WTC11 (cell line): ENCODE results near the gene TCEA2. TPM values are rescaled to one million over a fixed set of nuclear protein-coding genes. Genes with fewer than 3 reads are reported as not detected.

Experiments used
- ATAC-seq: fragments of 200-7000 bp; cut with Tn5 transposase; 2 replicates; pipeline ENCODE4 v1.10.0; 2021; ENCODE audit warnings: mild to moderate bottlenecking, moderate library complexity
- CTCF ChIA-PET: fragments of 300-600 bp; sonication (Branson Sonifier 250); formaldehyde crosslinking; loops from one replicate; lab custom pipeline; 2021; ENCODE audit warnings: antibody characterized with exemption; lab: Charles Lee
- POLR2A ChIA-PET: fragments of 350-600 bp; sonication (Branson Sonifier 250); formaldehyde crosslinking; loops from one replicate; lab custom pipeline; 2021; ENCODE audit warnings: antibody characterized with exemption; lab: Charles Lee
- DNase-seq: peaks from one replicate; pipeline ENCODE4 v3.0.0; 2021; ENCODE audit warnings: low spot score
- H3K27ac Mint-ChIP-seq: 2 replicates; pipeline ENCODE4 v1.8.0; 2021; ENCODE audit warnings: mixed read lengths
- H3K27me3 Mint-ChIP-seq: 2 replicates; pipeline ENCODE4 v1.8.0; 2021; ENCODE audit warnings: low read depth, mild to moderate bottlenecking, moderate library complexity, mixed read lengths
- H3K36me3 Mint-ChIP-seq: 2 replicates; pipeline ENCODE4 v1.8.0; 2021; ENCODE audit warnings: mixed read lengths
- H3K4me1 Mint-ChIP-seq: 2 replicates; pipeline ENCODE4 v1.8.0; 2022; ENCODE audit warnings: mixed read lengths
- H3K4me3 Mint-ChIP-seq: 2 replicates; pipeline ENCODE4 v1.8.0; 2021; ENCODE audit warnings: mild to moderate bottlenecking, moderate library complexity, mixed read lengths
- H3K9me3 Mint-ChIP-seq: 2 replicates; pipeline ENCODE4 v1.8.0; 2021; ENCODE audit warnings: mixed read lengths
- AFF4 ChIP-seq: sonication (generic); formaldehyde crosslinking; IDR thresholded peaks from 2 replicates; pipeline ENCODE4 v1.8.1; 2023; ENCODE audit warnings: mild to moderate bottlenecking, missing genetic modification reagents, borderline replicate concordance
- CBFB ChIP-seq: sonication (generic); formaldehyde crosslinking; IDR thresholded peaks from 2 replicates; pipeline ENCODE4 v1.8.1; 2022; ENCODE audit warnings: mild to moderate bottlenecking, low read depth, missing genetic modification reagents
- ETV6 ChIP-seq: sonication (generic); formaldehyde crosslinking; IDR thresholded peaks from 2 replicates; pipeline ENCODE4 v1.8.1; 2022; ENCODE audit warnings: mild to moderate bottlenecking, missing genetic modification reagents
- FOXJ3 ChIP-seq: sonication (generic); formaldehyde crosslinking; IDR thresholded peaks from 2 replicates; pipeline ENCODE4 v1.9.0; 2021; ENCODE audit warnings: missing genetic modification reagents, mild to moderate bottlenecking, borderline replicate concordance
- GRHL2 ChIP-seq: fragments of 250-450 bp; sonication (Bioruptor Pico); IDR thresholded peaks from 2 replicates; pipeline ENCODE4 v1.8.0; 2022; ENCODE audit warnings: mild to moderate bottlenecking, moderate library complexity; ENCODE audit not compliant: insufficient replicate concordance, severe bottlenecking
- JAZF1 ChIP-seq: fragments of 250-450 bp; sonication (Bioruptor Pico); IDR thresholded peaks from 2 replicates; pipeline ENCODE4 v1.9.0; 2021; ENCODE audit warnings: moderate library complexity, mild to moderate bottlenecking, inconsistent platforms
- JUN ChIP-seq: sonication (generic); formaldehyde crosslinking; IDR thresholded peaks from 2 replicates; pipeline ENCODE4 v1.8.0; 2023; ENCODE audit warnings: mild to moderate bottlenecking, missing genetic modification reagents
- MAX ChIP-seq: sonication (generic); formaldehyde crosslinking; IDR thresholded peaks from 2 replicates; pipeline ENCODE4 v1.8.0; 2022; ENCODE audit warnings: mild to moderate bottlenecking, missing genetic modification reagents
- NFE2L1 ChIP-seq: sonication (generic); formaldehyde crosslinking; IDR thresholded peaks from 2 replicates; pipeline ENCODE4 v1.8.1; 2023; ENCODE audit warnings: missing genetic modification reagents
- OVOL2 ChIP-seq: fragments of 250-450 bp; sonication (Bioruptor Pico); IDR thresholded peaks from 2 replicates; pipeline ENCODE4 v1.9.0; 2021; ENCODE audit warnings: mild to moderate bottlenecking, borderline replicate concordance
- ZNF121 ChIP-seq: sonication (generic); formaldehyde crosslinking; IDR thresholded peaks from 2 replicates; pipeline ENCODE4 v1.8.0; 2023; ENCODE audit warnings: missing genetic modification reagents
- ZNF219 ChIP-seq: sonication (generic); formaldehyde crosslinking; IDR thresholded peaks from 2 replicates; pipeline ENCODE4 v1.8.0; 2023; ENCODE audit warnings: missing genetic modification reagents, mild to moderate bottlenecking, borderline replicate concordance
- ZNF263 ChIP-seq: sonication (generic); formaldehyde crosslinking; IDR thresholded peaks from 2 replicates; pipeline ENCODE4 v1.8.1; 2022; ENCODE audit warnings: low read depth, mild to moderate bottlenecking, moderate library complexity, missing genetic modification reagents
- ZNF396 ChIP-seq: fragments of 250-450 bp; sonication (Bioruptor Pico); IDR thresholded peaks from 2 replicates; pipeline ENCODE4 v1.8.0; 2021; ENCODE audit warnings: mild to moderate bottlenecking, moderate library complexity, borderline replicate concordance
- total RNA-seq: library from RNA; stranded (reverse); gene quantifications from 3 replicates; pipeline ENCODE4 v1.2.3, GENCODE V29; 2021
- TF ChIP-seq, protein P1 (sequence below): fragments of 250-450 bp; sonication (Bioruptor Pico); IDR thresholded peaks from 2 replicates; pipeline ENCODE4 v1.9.0; 2021; ENCODE audit warnings: mild to moderate bottlenecking, borderline replicate concordance

Gene TCEA2
- total RNA-seq, 1 experiment from 2014 or later = 55.8 TPM

- no peak for DNase-seq
- Mint-ChIP-seq H3K27ac (no peak overlapping the region; the same call in none of the 2 replicates), H3K9me3 (no peaks in the 10 kb centered on the region), H3K27me3 (no peaks in the 10 kb centered on the region), H3K4me1 (no peaks in the 10 kb centered on the region), H3K4me3 (no peak overlapping the region), H3K36me3 (no peaks in the 10 kb centered on the region)
- ChIA-PET CTCF (interaction anchor here (0.6 to 5.9 kb wide), 3 partner anchors 11 to 49 kb away, joined by 4 to 30 read pairs (median 4); no protein-coding TSS in a partner anchor), POLR2A (no interaction called here)
- ATAC-seq = no peak
- no peak for TF ChIP-seq NFE2L1 (CRISPR knock-in tag)
- TF ChIP-seq ZNF396 (CRISPR knock-in tag) = no peak
Observed at GRCh38 chr20:64113444-64113775, 50.4 kb downstream of the TCEA2 start.

- Mint-ChIP-seq H3K4me3 (no peak overlapping the region), H3K9me3 (no peaks in the 10 kb centered on the region), H3K27me3 (no peaks in the 10 kb centered on the region), H3K4me1 (no peaks in the 10 kb centered on the region), H3K27ac (peak overlapping the region; percentile 53; the same call in 1 of the 2 replicates), H3K36me3 (no peaks in the 10 kb centered on the region)
- TF ChIP-seq ZNF219 (no peak), JUN (no peak), CBFB (no peak), FOXJ3 (CRISPR knock-in tag) (no peak), ETV6 (CRISPR knock-in tag) (no peak), GRHL2 (no peak), OVOL2 (CRISPR knock-in tag) (no peak), ZNF396 (CRISPR knock-in tag) (no peak)
- TF ChIP-seq, protein P1, sequence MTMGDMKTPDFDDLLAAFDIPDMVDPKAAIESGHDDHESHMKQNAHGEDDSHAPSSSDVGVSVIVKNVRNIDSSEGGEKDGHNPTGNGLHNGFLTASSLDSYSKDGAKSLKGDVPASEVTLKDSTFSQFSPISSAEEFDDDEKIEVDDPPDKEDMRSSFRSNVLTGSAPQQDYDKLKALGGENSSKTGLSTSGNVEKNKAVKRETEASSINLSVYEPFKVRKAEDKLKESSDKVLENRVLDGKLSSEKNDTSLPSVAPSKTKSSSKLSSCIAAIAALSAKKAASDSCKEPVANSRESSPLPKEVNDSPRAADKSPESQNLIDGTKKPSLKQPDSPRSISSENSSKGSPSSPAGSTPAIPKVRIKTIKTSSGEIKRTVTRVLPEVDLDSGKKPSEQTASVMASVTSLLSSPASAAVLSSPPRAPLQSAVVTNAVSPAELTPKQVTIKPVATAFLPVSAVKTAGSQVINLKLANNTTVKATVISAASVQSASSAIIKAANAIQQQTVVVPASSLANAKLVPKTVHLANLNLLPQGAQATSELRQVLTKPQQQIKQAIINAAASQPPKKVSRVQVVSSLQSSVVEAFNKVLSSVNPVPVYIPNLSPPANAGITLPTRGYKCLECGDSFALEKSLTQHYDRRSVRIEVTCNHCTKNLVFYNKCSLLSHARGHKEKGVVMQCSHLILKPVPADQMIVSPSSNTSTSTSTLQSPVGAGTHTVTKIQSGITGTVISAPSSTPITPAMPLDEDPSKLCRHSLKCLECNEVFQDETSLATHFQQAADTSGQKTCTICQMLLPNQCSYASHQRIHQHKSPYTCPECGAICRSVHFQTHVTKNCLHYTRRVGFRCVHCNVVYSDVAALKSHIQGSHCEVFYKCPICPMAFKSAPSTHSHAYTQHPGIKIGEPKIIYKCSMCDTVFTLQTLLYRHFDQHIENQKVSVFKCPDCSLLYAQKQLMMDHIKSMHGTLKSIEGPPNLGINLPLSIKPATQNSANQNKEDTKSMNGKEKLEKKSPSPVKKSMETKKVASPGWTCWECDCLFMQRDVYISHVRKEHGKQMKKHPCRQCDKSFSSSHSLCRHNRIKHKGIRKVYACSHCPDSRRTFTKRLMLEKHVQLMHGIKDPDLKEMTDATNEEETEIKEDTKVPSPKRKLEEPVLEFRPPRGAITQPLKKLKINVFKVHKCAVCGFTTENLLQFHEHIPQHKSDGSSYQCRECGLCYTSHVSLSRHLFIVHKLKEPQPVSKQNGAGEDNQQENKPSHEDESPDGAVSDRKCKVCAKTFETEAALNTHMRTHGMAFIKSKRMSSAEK (CRISPR knock-in tag) = no peak
- ChIA-PET CTCF (interaction anchor here (0.6 to 5.9 kb wide), 3 partner anchors 12 to 49 kb away, joined by 4 to 30 read pairs (median 4); no protein-coding TSS in a partner anchor), POLR2A (no interaction called here)
- ATAC-seq (no peak), DNase-seq (no peak)
Observed at GRCh38 chr20:64113796-64114355, 50.9 kb downstream of the TCEA2 start.

DNA sequence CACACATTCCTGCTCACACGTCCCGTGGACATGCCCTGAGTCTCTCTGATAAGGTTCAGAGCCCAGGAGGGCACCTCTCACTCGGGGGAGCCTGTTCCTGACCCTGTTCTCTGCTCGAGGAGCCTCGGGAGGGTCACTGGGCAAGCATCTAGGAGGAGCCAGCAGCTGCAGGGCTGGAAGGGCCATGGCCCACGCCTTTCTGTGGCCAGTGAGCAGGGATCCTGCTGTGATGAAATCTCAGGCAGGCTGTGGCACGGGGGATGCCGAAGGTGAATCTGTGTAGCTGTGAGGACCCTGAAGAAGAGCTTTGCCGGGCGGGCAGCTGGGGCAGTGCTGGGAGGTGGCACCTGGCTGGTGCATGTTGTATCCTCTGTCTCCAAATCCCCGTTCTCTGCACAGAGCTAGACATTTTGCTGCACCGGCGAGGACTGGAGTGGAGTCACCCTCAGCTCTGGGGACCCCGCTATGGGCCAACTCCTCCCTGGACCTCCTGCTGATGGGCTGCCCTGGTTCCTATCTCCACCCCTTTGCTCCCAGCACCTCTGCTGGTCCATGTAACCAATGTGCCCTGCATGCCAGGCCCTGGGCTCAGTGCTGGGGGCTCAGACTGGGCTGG is 51.5 kb downstream of the TCEA2 start:
- no peak overlapping the region for H3K4me3 Mint-ChIP-seq
- DNase-seq = no peak
- no peaks in the 10 kb centered on the region for H3K4me1 Mint-ChIP-seq
- H3K27ac Mint-ChIP-seq = 0 out of 2 replicates have a peak overlapping the region, but pooled peaks have one; percentile 53
- ATAC-seq = no peak
- POLR2A ChIA-PET = no interaction called here
- TF ChIP-seq ZNF263 (CRISPR knock-in tag) (no peak), AFF4 (no peak), ZNF121 (CRISPR knock-in tag) (no peak), MAX (CRISPR knock-in tag) (no peak), JAZF1 (CRISPR knock-in tag) (no peak), ZNF396 (CRISPR knock-in tag) (no peak)
- H3K9me3 Mint-ChIP-seq = no peaks in the 10 kb centered on the region
- no peaks in the 10 kb centered on the region for H3K27me3 Mint-ChIP-seq
- CTCF ChIA-PET = interaction anchor here (1.0 to 5.9 kb wide), 2 partner anchors 12 to 31 kb away, joined by 4 to 30 read pairs; no protein-coding TSS in a partner anchor
- H3K36me3 Mint-ChIP-seq = no peaks in the 10 kb centered on the region
